GM12873 (cell line): ENCODE results near the gene PRKCA.

Experiments used
- CTCF ChIP-seq: IDR thresholded peaks from 2 replicates; pipeline ENCODE4 v1.5.1; 2012; ENCODE audit warnings: low read depth, mild to moderate bottlenecking, moderate library complexity, low read length, control low read depth; ENCODE audit not compliant: insufficient read depth; ENCODE audit errors: missing control alignments

Gene PRKCA

GRCh38 chr17:66782851-66783250 is 480.4 kb downstream of the PRKCA start:
- no peak for TF ChIP-seq CTCF

DNA sequence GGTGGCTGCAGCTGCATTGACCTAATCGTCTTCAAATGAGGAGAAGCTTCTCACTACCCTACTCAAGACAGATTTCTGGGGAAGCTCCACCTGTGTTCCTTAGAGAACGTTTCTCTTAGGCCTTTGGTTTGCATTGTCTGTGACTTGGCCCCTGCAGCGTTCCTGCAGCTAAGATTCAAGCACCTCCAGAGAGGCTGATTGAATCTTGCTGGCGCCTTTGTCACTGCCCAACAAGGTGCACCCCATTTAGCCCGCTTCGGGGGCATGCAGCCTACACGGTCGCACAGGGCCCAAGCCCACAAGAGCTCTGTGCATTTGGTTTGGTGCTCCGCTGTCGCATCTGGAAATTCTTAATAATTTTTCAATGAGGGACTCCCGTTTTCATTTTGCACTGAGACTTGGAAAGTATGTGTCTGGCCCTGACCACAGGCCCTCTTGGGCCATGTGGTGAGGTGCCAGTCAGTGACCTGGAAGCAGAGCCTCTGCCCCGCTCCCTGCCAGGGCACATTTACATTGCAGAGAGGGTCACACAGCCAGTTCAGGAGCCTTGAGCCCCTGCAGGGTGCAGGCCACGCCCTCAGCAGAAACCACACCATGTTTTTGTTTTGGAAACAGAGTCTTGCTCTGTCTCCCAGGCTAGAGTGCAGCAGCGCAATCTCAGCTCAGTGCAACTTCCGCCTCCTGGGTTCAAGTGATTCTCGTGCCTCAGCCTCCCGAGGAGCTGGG is 481.4 kb downstream of the PRKCA start:
- TF ChIP-seq CTCF: no peak

DNA sequence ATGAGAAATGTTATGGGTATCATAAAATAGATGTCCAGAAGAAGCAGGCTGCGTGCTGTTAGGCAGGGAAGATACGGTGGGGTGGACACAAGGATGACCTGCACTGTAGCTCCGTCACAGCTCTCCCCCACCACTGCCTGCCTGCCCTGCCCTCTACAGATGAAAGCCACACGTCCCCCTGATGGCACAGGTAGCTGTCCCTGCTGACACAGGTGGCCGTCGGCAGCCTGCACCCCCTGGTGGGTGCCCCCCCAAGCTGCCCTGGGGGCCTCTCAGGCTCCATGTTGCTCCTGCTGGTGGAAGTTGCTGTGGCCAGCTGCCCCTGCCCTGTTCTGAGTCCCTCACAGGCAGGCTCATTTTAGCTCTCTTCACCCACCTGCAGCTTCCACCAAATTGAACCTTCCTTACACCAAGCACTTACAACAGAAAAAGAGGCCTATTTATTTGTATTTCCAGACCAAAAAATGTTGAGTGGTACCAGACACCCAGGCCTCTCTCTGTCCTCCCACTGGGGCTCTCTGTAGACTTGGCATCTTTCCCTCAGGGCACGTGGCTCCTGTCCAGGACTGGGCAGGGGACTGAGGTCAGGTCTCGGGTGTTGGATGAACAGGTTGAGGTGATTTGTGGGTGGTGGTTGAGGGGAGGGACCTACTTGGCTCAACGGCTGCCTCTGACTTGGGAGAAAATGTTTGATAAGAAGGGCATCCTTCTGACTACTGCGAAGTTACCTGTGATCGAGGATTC is 482.4 kb downstream of the PRKCA start:
- TF ChIP-seq CTCF: no peak

GRCh38 chr17:66786107-66786506 is 483.7 kb downstream of the PRKCA start:
- no peak for TF ChIP-seq CTCF

DNA sequence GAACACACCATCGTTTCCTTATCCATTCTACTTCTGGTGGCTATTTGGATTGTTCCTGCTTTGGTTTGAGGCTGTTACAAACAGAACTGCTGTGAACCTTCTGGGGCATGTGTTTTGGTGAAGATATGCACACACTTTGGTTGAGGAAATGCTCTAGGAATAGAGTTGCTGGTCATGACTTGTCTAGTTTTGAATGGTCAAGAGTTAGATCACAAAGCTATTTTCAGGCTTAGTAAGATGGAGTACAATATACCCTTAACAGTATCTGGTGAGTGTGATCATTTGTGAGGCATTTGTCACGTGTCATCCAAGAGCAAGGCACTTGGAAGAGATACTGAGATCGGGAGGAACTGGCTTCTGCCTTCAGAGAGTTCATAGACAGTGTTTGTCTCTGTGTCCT is 485.5 kb downstream of the PRKCA start:
- no peak for TF ChIP-seq CTCF

DNA sequence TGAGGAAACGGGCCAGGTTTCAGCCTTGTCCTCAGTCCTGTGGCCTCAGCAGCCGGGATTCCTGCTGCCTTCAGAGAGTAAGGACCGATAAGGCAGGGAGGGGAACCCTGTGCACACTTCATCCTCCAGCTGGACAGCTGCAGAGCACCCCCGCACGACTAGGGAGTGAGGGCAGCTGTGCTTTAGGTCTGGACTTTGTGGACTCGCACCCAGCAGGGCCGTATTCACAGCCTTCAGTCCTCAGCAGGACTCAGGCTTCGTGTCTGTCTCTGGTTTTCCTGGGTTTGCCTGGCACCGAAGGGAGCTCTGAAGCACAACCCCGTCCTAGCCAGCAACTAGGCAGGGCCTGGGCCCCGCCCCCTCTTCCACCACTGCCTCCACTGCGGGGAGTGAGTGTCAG is 486.7 kb downstream of the PRKCA start:
- TF ChIP-seq CTCF: no peak

DNA sequence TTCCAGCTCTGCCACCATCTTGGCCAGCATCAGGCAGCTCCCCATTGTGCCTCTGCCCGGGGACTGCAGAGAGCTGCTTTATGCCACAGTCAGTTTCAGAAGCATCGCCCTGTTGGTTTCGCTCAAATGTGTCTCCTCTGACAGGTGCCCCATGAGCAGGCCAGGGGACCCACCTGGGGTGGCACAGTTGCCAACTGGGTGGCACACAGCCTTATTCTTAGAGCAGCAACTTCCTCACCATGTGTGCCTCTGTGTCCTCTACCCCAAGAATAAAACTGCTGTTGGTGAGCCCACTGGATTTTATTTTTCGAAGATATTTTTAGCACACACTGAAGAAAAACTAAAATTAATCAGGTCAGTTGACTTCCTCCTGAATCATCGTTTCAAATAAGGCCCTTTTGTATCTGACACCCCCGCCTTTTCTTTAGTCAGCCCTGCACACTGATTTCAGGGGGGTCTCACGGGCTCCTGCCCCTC is 487.6 kb downstream of the PRKCA start:
- no peak for TF ChIP-seq CTCF
